HEK293 (cell line): Measurements from ENCODE around the gene LMCD1.

Experiments used
- ATF2 ChIP-seq: fragments of 450-650 bp; formaldehyde crosslinking; IDR thresholded peaks from 2 replicates; pipeline ENCODE4 v1.5.1; 2016; ENCODE audit warnings: missing biosample characterization, missing genetic modification characterization, low read depth
- CTCF ChIP-seq: fragments of 450-650 bp; formaldehyde crosslinking; IDR thresholded peaks from 2 replicates; pipeline ENCODE4 v1.5.1; 2016; ENCODE audit warnings: missing biosample characterization, missing genetic modification characterization
- ZNF274 ChIP-seq, 2 experiments: fragments of 200-500 bp in 1 of 2; fragments of 450-650 bp in 1 of 2; sonication (Bioruptor generic) in 1 of 2; formaldehyde crosslinking in 1 of 2; IDR thresholded peaks; 2 replicates each; pipeline versions ENCODE4 v1.5.1 to v1.6.1; 2014 to 2016; ENCODE audit warnings: borderline replicate concordance in 1 of 2, inconsistent platforms in 1 of 2, low read length in 1 of 2, missing biosample characterization in 1 of 2, missing genetic modification characterization in 1 of 2
- ZNF416 ChIP-seq: fragments of 450-650 bp; formaldehyde crosslinking; IDR thresholded peaks from 2 replicates; pipeline ENCODE4 v1.5.1; 2016; ENCODE audit warnings: missing biosample characterization, missing genetic modification characterization
- ZNF785 ChIP-seq: fragments of 450-650 bp; formaldehyde crosslinking; IDR thresholded peaks from 2 replicates; pipeline ENCODE4 v1.5.1; 2016; ENCODE audit warnings: missing biosample characterization, missing genetic modification characterization
- TF ChIP-seq, protein P1 (sequence below): fragments of 450-650 bp; formaldehyde crosslinking; IDR thresholded peaks from 2 replicates; pipeline ENCODE4 v1.5.1; 2016; ENCODE audit warnings: missing biosample characterization, missing genetic modification characterization, low read depth
- TF ChIP-seq, protein P2 (sequence below): fragments of 450-650 bp; formaldehyde crosslinking; IDR thresholded peaks from 2 replicates; pipeline ENCODE4 v1.5.1; 2016; ENCODE audit warnings: missing biosample characterization, missing genetic modification characterization

GRCh38 chr3:8555725-8556472, 54.3 kb downstream of the LMCD1 start:
- TF ChIP-seq CTCF (tag by site-specific recombination), result no peak
- TF ChIP-seq, protein P1, sequence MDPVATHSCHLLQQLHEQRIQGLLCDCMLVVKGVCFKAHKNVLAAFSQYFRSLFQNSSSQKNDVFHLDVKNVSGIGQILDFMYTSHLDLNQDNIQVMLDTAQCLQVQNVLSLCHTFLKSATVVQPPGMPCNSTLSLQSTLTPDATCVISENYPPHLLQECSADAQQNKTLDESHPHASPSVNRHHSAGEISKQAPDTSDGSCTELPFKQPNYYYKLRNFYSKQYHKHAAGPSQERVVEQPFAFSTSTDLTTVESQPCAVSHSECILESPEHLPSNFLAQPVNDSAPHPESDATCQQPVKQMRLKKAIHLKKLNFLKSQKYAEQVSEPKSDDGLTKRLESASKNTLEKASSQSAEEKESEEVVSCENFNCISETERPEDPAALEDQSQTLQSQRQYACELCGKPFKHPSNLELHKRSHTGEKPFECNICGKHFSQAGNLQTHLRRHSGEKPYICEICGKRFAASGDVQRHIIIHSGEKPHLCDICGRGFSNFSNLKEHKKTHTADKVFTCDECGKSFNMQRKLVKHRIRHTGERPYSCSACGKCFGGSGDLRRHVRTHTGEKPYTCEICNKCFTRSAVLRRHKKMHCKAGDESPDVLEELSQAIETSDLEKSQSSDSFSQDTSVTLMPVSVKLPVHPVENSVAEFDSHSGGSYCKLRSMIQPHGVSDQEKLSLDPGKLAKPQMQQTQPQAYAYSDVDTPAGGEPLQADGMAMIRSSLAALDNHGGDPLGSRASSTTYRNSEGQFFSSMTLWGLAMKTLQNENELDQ, result no peak
- no peak for TF ChIP-seq ZNF416 (tag by site-specific recombination)
- no peak for TF ChIP-seq ATF2
- TF ChIP-seq, protein P2, sequence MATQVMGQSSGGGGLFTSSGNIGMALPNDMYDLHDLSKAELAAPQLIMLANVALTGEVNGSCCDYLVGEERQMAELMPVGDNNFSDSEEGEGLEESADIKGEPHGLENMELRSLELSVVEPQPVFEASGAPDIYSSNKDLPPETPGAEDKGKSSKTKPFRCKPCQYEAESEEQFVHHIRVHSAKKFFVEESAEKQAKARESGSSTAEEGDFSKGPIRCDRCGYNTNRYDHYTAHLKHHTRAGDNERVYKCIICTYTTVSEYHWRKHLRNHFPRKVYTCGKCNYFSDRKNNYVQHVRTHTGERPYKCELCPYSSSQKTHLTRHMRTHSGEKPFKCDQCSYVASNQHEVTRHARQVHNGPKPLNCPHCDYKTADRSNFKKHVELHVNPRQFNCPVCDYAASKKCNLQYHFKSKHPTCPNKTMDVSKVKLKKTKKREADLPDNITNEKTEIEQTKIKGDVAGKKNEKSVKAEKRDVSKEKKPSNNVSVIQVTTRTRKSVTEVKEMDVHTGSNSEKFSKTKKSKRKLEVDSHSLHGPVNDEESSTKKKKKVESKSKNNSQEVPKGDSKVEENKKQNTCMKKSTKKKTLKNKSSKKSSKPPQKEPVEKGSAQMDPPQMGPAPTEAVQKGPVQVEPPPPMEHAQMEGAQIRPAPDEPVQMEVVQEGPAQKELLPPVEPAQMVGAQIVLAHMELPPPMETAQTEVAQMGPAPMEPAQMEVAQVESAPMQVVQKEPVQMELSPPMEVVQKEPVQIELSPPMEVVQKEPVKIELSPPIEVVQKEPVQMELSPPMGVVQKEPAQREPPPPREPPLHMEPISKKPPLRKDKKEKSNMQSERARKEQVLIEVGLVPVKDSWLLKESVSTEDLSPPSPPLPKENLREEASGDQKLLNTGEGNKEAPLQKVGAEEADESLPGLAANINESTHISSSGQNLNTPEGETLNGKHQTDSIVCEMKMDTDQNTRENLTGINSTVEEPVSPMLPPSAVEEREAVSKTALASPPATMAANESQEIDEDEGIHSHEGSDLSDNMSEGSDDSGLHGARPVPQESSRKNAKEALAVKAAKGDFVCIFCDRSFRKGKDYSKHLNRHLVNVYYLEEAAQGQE (tag by site-specific recombination), result no peak
- no peak for TF ChIP-seq ZNF274 (IDR thresholded peaks at IDR 0.05; ENCODE audit: low read length)
- no peak for TF ChIP-seq ZNF274 (tag by site-specific recombination; IDR thresholded peaks at IDR 0.05; ENCODE audit: borderline replicate concordance)
- no peak for TF ChIP-seq ZNF785 (tag by site-specific recombination)
